TTC549 (cell line): ENCODE results near the gene CTNNBL1.
"Not testable (repeated sequence)": the region's sequence is repeated elsewhere in the genome, so short reads cannot be mapped to it uniquely, and the experiment has no call there.

ENCODE experiments used
- FAIRE-seq: peaks from 2 replicates; lab custom pipeline; 2012; peaks lifted over from hg19 to GRCh38; lab: Jason Lieb, UNC

CTNNBL1 gene

DNA sequence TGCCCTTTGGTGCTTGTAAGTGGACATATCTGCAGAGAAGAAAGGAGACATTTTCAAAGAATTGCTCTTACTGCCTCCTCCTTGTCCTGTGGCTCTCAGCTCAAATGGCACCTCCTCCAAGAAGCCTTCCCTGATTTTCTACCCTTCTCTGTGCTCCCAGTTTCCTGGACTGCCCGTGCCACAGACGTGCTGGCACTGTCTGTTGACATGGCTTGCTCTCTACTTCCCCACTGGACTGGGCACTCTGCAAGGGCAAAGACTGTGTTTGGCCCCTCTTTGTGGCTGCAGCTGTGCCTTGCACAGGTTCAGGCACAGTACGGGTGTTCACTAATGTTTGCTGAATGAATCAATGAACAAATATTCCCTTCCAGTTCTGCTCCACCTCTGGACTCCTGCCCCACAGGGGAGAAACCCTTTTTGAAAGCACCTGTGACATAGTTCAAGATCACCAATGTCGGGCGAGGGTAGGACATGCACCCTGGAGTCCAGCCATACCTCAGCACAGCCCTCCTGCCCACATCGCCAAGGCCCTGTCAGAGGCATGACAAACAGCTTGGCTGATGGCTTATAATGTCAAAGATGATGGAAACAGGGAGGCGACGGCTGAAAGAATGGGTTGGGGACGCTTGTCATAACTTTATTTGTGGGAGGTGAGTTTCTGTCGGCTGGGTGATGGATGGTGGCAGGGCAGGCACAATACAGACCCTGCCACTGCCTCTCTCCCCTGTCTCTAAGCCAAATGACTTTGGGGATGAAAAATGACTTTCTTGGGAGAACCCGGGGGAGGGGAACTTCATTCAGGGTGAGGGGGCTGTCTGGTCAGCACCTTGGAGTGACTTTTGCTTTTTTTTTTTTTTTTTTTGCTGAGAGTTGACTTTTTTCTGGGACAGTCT lies 15.6 kb upstream of the CTNNBL1 start:
- no peak for FAIRE-seq

DNA sequence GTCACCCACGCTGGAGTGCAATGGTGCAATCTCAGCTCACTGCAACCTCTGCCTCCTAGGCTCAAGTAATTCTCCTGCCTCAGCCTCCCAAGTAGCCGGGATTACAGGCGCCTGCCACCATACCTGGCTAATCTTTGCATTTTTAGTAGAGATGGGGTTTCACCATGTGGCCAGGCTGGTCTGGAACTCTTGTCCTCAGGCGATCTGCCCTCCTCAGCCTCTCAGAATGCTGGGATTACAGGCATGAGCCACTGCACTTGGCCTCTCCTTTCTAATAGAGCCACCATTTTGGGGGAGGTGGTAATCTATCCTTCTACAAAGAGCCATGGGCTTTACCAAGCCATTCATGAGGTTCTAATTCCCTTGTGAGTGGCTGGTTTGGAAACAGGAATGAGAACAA lies 14.1 kb upstream of the CTNNBL1 start:
- FAIRE-seq: not testable (repeated sequence)

GRCh38 chr20:37680420-37680819 lies 13.4 kb upstream of the CTNNBL1 start:
- FAIRE-seq: no peak

DNA sequence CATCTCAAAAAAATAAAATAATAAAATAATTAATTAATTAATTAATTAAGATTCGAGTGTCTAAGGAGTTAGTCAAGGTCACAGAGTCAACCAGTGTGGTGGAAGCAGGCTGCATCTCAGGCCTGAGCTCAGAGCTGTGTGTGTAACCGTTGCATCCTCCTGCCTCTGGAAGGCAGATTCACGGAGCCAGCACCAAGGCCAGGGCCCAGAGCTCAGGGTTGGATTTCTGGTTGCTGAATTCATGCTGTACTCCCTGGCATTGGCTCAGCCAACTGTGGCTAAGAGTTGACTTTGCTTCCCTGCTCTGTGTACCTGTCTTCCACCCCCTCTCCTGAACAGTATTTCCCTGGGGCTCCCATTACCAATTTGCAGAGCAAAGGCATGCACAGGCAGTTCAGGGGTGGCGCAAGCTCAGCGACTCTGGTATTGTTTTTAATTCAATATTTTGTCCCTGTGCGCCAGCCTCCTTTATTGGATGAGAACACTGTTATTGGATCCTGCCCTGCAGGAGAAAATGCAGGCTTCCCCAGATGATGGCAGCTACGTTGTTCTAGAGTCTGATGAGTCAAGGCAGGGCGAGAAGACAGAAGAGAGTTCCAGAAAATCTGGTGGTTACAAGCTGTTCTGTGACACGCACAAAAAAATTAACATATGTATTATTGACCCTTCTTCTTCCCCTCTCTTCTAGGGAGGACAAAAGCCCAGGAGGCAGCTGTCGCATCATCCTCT lies 12.3 kb upstream of the CTNNBL1 start:
- no peak for FAIRE-seq

DNA sequence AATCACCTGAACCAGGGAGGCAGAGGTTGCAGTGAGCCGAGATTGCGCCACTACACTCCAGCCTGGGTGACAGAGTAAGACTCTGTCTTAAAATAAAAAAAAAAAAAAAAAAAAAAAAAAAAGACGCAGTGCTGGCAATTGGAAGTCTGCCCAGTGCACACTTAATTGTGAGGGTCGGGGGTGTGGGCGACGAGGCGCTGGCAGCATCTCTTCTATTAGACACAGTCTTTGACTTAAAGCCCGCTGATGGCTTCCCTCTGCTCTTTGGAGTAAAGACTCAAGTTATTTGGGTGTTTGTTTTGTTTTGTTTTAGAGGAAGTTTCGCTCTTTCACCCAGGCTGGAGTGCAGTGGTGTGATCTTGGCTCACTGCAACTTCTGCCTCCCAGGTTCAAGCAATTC lies 10.7 kb upstream of the CTNNBL1 start:
- FAIRE-seq: not testable (repeated sequence)

DNA sequence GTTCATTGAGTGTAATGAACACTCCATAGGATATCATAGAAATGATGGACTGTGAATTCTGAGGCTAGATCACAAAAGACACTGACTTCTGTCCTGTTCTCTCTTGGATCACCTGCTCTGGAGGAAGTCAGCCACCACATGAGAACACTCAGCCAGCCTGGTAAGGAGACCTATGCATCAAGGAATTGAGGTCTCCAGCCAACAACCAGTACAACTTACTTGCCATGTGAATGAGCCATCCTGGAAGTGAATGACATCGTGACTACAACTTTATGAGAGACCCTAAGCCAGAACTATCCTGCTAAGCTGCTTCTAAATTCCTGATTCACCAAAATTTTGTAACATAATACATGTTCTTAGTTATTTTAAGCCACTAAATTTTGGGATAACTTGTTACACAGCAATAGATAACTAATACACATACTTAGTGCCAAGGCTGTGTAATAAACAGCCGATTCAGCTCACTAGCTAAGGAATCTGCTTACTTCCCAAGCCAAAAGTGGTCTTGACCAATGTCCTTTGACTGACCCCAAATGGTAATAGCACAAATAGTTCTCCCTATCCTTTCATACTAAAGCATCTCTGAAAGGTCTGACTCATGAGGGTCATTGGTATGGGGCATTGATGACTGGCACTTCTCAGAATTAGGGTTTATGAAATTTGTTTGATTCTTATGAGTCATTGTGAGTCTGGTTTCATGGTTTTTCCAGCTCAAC lies 6.9 kb upstream of the CTNNBL1 start:
- FAIRE-seq: no peak

DNA sequence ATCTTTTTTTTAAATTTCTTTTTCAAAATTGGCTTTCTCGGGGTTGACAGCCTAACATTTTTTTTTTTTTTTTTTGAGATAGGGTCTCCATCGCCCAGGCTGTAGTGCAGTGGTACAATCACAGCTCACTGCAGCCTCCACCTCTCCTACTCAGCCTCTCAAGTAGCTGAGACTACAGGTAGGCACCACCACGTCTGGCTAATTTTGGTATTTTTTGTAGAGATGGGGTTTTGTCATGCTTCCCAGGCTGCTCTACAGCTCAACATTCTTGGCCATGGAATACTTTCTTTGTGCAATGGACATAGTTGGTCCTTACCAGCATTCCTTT lies 6.4 kb upstream of the CTNNBL1 start:
- no peak for FAIRE-seq

- FAIRE-seq: no peak
Measured at GRCh38 chr20:37688093-37688492, 5.7 kb upstream of the CTNNBL1 start.

- no peak for FAIRE-seq
Measured at GRCh38 chr20:37690626-37691369, 3.0 kb upstream of the CTNNBL1 start.

GRCh38 chr20:37692459-37693166 lies 1.2 kb upstream of the CTNNBL1 start:
- no peak for FAIRE-seq

GRCh38 chr20:37693242-37693634 lies 592 bp upstream of the CTNNBL1 start:
- no peak for FAIRE-seq

- no peak for FAIRE-seq
Measured at GRCh38 chr20:37695684-37696342, 2.0 kb downstream of the CTNNBL1 start.

- FAIRE-seq: no peak
Measured at GRCh38 chr20:37697314-37697713, 3.5 kb downstream of the CTNNBL1 start.

GRCh38 chr20:37699202-37699601 lies 5.4 kb downstream of the CTNNBL1 start:
- no peak for FAIRE-seq

DNA sequence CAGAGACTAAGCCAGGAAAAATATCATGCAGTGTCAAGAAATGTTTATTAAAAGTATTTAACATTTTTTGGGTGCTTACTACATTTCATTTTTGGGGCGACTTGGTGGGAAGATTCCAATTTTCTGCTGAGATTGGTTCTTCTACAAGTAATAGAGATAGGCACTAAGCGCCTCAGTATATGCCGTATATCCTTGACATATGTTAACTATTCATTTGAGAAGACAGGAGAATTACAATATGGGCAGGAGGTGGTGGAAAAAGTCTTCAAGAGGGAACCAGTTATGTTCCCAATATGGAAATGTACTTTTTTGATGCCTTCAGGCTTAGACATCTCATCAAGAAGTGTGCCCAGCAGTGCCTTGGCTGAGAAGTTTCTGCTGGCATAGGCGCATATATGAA lies 6.5 kb downstream of the CTNNBL1 start:
- FAIRE-seq: no peak

- not testable (repeated sequence) for FAIRE-seq
Measured at GRCh38 chr20:37701676-37702075, 7.8 kb downstream of the CTNNBL1 start.

GRCh38 chr20:37702403-37703034 lies 8.7 kb downstream of the CTNNBL1 start:
- FAIRE-seq: no peak

DNA sequence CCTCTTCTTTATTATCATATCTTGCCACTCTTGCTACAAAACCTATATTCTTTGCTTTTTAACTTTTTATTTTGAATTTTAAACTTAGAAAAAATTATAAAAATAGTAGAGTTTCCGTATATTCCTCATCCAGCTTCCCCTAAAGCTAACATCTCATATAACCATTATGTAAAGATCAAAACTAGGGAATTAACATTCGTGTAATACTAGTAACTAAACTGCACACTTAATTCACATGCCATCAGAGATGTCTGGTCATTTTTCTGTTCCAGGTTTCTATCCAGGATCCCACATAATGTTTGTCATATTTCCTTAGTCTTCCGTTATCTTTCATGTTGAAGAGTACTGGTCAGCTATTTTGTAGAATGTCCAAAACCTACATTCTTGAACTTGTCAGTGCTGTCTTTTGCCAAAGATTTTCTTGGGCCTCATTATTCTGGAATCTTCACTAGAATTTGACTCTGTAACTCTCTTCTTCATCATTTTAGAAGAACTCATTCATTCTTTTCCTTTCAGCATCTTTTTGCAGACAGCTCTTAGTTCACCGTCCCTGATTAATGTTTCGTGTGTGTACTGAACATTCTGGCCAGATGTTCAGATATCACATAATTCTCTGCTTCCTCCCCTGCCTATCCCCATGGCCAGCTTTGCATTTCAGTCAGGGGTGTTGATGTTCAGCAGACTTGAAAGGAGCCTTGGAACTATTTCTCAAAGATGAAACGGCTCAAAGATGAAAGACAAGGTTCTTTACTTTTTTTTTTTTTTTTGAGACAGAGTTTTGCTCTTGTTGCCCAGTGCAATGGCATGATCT lies 9.4 kb downstream of the CTNNBL1 start:
- FAIRE-seq: no peak

- no peak for FAIRE-seq
Measured at GRCh38 chr20:37704955-37705354, 11.1 kb downstream of the CTNNBL1 start.

- FAIRE-seq: no peak
Measured at GRCh38 chr20:37706298-37706697, 12.5 kb downstream of the CTNNBL1 start.
